MCF 10A (cell line): ENCODE data around the gene SLC4A2. TPM values are rescaled to one million over a fixed set of nuclear protein-coding genes. Genes with fewer than 3 reads are reported as not detected.

ENCODE experiments used
- BruUV-seq: library from RNA; stranded (reverse); fragments of 400-500 nt; replicated peaks from 2 replicates; lab custom pipeline; 2021; lab: Mats Ljungman, UMichigan
- CTCF ChIA-PET: fragments of 300-600 bp; sonication (Branson Sonifier 250); formaldehyde crosslinking; extraction: SDS; loops from one replicate; lab custom pipeline; 2021; ENCODE audit warnings: antibody characterized with exemption, inconsistent platforms; lab: Yijun Ruan, JAX
- POLR2A ChIA-PET: fragments of 300-600, 350-650 bp; sonication (Branson Sonifier 250); formaldehyde crosslinking; extraction: SDS; loops from one replicate; lab custom pipeline; 2020; ENCODE audit warnings: antibody characterized with exemption, inconsistent platforms; lab: Yijun Ruan, JAX
- DNase-seq: peaks from one replicate; pipeline ENCODE4 v3.0.0-alpha.2; 2018; ENCODE audit not compliant: unreplicated experiment
- H3K27ac Mint-ChIP-seq: one replicate; pipeline ENCODE4 v1.8.0; 2022; ENCODE audit warnings: mild to moderate bottlenecking, low read depth, mixed read lengths; ENCODE audit not compliant: unreplicated experiment
- H3K27me3 Mint-ChIP-seq: one replicate; pipeline ENCODE4 v1.8.0; 2022; ENCODE audit warnings: mixed read lengths; ENCODE audit not compliant: insufficient read depth, unreplicated experiment
- H3K36me3 Mint-ChIP-seq: one replicate; pipeline ENCODE4 v1.8.0; 2022; ENCODE audit warnings: mild to moderate bottlenecking, moderate library complexity, mixed read lengths; ENCODE audit not compliant: insufficient read depth, unreplicated experiment
- H3K4me1 Mint-ChIP-seq: one replicate; pipeline ENCODE4 v1.8.0; 2022; ENCODE audit warnings: mixed read lengths; ENCODE audit not compliant: insufficient read depth, unreplicated experiment
- H3K4me3 Mint-ChIP-seq: one replicate; pipeline ENCODE4 v1.8.0; 2022; ENCODE audit warnings: mild to moderate bottlenecking, moderate library complexity, mixed read lengths; ENCODE audit not compliant: unreplicated experiment
- H3K9me3 Mint-ChIP-seq: one replicate; pipeline ENCODE4 v1.8.0; 2022; ENCODE audit warnings: mixed read lengths; ENCODE audit not compliant: unreplicated experiment
- CTCF ChIP-seq: fragments of 200-600 bp; IDR thresholded peaks from one replicate; pipeline ENCODE4 v1.8.0; 2022; ENCODE audit warnings: antibody characterized with exemption, mild to moderate bottlenecking; ENCODE audit not compliant: unreplicated experiment
- intact Hi-C: fragments of 100-400 bp; cut with micrococcal nuclease; formaldehyde crosslinking; loops from 2 replicates; pipeline ENCODE4 v1.14.1; 2022
- total RNA-seq: library from RNA; stranded (reverse); gene quantifications from 2 replicates; pipeline ENCODE4 v1.2.3, GENCODE V29; 2022

Gene SLC4A2
- total RNA-seq, 1 experiment from 2014 or later: 112 TPM

- POLR2A ChIA-PET: interaction anchor here (0.7 to 10.0 kb wide), 6 partner anchors 11 to 143 kb away, joined by 3 to 151 read pairs (median 4); partner anchors contain the start of genes ABCB8, CDK5 and SLC4A2
- CTCF ChIA-PET: interaction anchor here (0.6 to 15.0 kb wide), 4 partner anchors 11 to 1336 kb away, joined by 3 to 315 read pairs (median 5); no protein-coding TSS in a partner anchor
Measured at GRCh38 chr7:151083824-151084160, 24.4 kb downstream of the SLC4A2 start.

GRCh38 chr7:151085329-151085690 lies 25.9 kb downstream of the SLC4A2 start:
- H3K4me1 Mint-ChIP-seq: peaks cover 34% of the 10 kb centered on the region
- H3K4me3 Mint-ChIP-seq: peak overlapping the region; percentile 77
- no peak for DNase-seq
- H3K27me3 Mint-ChIP-seq: no peaks in the 10 kb centered on the region
- intact Hi-C loops: no loop called here
- peak overlapping the region; percentile 44 for H3K27ac Mint-ChIP-seq
- no peaks in the 10 kb centered on the region for H3K9me3 Mint-ChIP-seq
- CTCF ChIA-PET: interaction anchor here (0.5 to 15.0 kb wide), 6 partner anchors 9 to 1994 kb away, joined by 3 to 315 read pairs (median 5); partner anchors contain the start of gene SLC4A2
- peaks cover 15% of the 10 kb centered on the region for H3K36me3 Mint-ChIP-seq
- POLR2A ChIA-PET: interaction anchor here (0.6 to 10.0 kb wide), 6 partner anchors 12 to 1960 kb away, joined by 3 to 151 read pairs (median 9); partner anchors contain the start of genes ABCB8, CDK5, SLC4A2 and ZNF425
- BruUV-seq: no TSS peak
- no peak for TF ChIP-seq CTCF

More at GRCh38 chr7:151083824-151084160, 24.4 kb downstream of the SLC4A2 start:
- no TSS peak for BruUV-seq
- intact Hi-C loops: no loop called here
- TF ChIP-seq CTCF: no peak
- Mint-ChIP-seq H3K27ac (no peak overlapping the region), H3K4me3 (peak overlapping the region; percentile 91), H3K4me1 (peaks cover 32% of the 10 kb centered on the region), H3K9me3 (no peaks in the 10 kb centered on the region), H3K36me3 (peaks cover 15% of the 10 kb centered on the region), H3K27me3 (no peaks in the 10 kb centered on the region)
- no peak for DNase-seq

- H3K27ac Mint-ChIP-seq: peak within 1 kb of the TSS; percentile 44
- H3K9me3 Mint-ChIP-seq: no peaks in the 10 kb centered on the region
- DNase-seq: peak; percentile 73
- TF ChIP-seq CTCF: no peak
- H3K27me3 Mint-ChIP-seq: no peaks in the 10 kb centered on the region
- intact Hi-C loops: no loop called here
- ChIA-PET POLR2A (interaction anchor here (0.6 to 10.0 kb wide), 7 partner anchors 12 to 1960 kb away, joined by 3 to 151 read pairs (median 4); partner anchors contain the start of genes ABCB8, CDK5, SLC4A2 and ZNF425), CTCF (interaction anchor here (0.6 to 15.0 kb wide), 6 partner anchors 8 to 1995 kb away, joined by 3 to 315 read pairs (median 6); partner anchors contain the start of gene SLC4A2)
- H3K36me3 Mint-ChIP-seq: peaks cover 15% of the 10 kb centered on the region
- H3K4me1 Mint-ChIP-seq: peaks cover 34% of the 10 kb centered on the region
- no TSS peak for BruUV-seq
- peak within 1 kb of the TSS; percentile 77 for H3K4me3 Mint-ChIP-seq
Measured at GRCh38 chr7:151085691-151086620, 26.6 kb downstream of the SLC4A2 start, which contains the start of gene AGAP3. Gene AGAP3, plus strand, starts transcription at chr7:151086475. Its CDS starts 267 bp downstream, at chr7:151086742.
